Left forelimb (tissue), 1 donor: ENCODE data around the gene SMYD3.

Source experiments
- DNase-seq: peaks from one replicate; pipeline ENCODE4 v3.0.0-alpha.2; 2018; ENCODE audit warnings: low spot score

The SMYD3 gene

GRCh38 chr1:246306415-246307037 is 200.6 kb downstream of the SMYD3 start:
- DNase-seq: no peak

DNA sequence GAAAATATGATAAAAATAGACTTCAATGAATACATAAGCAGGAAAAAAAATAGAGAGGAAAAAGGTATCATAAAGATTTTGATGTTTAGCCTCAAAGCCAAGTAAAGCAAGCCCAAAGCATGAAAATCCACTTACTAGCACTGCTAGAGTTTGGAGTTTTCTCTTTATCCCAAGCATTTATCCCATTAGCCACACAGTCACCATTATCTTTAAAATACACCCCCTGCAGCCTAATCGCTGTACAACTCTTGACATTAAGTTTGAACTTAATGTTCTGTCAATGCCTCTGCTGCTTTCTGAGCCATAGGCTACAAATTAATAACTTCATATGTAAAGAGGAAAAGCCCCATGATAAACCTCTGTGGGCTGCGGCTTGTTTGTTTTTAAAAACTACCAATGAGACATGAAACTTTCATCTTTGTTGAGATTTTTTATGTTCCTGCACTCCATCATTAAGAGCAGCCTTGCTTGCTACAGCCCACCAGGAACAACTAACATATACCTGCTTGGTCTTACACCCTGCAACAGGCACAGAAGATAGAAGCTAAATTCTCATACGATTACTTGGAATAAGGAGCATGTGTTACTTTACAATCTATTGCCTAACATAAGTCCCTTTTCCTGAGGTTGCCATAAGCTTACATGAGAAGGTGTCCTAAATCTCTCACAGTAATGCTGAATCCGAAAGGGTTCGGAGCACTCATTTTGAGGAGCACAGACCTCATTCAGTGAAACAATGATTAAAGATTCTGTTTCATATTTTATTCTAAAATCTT is 202.4 kb downstream of the SMYD3 start:
- DNase-seq: no peak

- DNase-seq: no peak
Observed at GRCh38 chr1:246302711-246303317, 204.3 kb downstream of the SMYD3 start.

DNA sequence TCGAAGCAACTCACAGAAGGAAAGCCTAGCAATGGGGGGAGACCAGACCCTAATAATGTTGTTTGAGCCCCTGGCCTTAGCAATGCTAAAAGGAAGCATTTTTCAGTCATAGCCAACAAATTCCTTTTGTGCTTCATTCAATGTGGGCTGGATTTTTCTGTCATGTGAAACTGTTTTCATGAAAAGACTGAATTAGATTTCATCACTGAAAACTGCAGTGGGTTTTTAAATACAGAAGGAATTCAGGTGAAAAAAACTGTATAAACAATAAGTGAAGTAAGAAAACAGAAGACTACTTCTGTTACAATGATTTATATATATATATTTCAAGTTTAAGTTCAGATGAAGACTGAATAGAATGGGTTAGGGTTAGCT is 204.8 kb downstream of the SMYD3 start:
- no peak for DNase-seq

- DNase-seq: no peak
Observed at GRCh38 chr1:246301553-246302250, 205.4 kb downstream of the SMYD3 start.

DNA sequence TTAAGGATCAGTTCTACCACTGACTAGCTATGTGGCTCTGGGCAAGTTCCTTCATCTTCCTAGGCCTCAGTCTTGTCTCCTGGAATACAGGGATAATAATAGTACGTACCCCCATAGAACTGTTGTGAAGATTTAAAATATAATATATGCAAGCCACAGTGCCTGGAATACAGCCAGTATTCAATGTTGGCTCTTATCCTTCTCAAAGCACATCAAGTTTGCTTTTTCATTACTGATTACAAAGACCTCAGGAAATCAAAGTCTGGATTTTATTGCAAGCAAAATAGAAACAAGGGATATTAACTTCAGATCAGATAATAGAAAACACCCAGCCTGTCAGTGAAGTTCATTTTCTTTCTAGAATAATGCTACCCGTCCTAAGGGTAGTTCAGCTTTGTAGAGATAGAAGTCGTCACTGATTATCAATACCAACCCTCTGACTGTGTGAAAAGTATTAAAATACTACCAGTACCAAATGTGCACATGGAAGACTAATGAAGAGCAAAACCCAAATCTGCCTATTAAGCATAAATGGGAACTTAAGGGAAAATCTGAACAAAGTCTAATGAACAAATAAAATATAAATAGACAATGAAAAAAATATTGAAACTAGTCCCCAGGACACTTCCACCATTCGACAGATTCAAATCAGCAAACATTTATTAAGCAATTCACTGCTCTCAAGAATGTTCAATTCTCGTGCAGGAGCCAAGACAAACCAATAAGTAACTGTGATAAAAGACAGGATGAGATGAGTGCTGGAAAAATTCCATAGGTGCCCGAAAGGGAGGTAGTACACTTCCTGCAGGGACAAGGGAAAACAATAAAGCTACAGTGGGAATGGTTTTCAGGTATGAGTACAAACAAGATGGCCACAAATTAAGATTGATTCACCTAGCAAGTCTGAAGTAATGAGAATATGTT is 206.2 kb downstream of the SMYD3 start:
- DNase-seq: no peak

DNA sequence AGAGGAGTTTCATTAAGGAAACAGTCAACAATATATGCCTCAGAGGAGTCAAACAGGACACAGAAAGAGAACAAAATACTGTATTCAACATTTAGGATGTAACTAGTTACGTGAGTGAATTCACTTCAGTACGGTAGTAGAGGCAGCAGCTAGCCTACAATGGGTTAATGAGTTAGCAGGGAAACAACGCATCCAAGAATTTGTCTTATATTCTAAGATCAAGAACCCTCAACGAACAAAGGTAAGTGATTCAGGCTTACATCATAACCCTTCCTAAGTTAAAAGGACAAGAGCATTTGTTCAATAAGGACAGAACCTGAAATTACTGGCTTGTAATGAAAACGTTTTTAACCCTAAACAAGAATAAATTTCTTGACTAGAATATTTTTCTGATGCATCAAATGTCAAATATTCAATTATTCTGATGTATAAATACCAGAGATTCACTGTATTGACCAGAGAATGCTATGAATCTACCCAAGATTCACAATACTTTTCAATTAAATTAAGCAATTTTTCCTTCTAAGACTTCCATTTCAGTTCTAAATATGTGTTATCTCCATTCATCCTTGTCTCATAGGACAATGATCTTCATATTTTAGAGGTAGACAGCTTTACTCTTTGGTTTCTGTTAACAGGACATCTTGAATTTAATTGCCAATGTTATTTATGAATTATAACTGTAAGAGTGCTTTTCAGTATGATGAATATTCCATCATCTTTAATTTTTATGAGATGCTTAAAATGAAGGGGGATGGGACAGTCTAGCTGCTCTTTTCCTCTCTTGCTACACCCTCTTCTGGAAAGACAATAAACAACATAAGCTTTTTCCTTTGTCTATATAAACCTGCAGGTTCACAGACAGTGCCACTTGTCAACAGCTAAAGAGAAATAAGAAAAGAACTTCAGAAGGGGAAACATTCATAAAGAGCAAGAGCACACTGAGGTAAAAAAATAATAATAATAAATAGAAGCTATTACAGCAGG is 209.5 kb downstream of the SMYD3 start:
- no peak for DNase-seq

DNA sequence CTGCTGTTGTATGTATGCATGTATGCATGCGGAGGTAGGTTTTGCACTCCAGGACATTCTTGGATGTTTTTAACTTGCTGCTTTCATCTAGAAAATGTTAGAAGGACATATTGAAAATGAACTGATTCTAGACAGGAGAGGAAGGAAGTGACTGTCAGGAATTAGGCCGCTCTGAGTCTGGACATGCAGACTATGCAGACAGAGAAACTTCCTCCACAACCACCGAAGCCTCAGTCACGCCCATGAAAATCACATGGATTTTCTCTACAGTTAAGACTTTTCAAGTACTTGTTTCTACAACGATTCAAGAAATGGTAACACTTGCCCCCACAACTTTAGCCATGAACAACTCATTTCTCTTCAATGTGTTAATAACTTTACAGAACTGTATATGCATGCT is 211.1 kb downstream of the SMYD3 start:
- DNase-seq: no peak

DNA sequence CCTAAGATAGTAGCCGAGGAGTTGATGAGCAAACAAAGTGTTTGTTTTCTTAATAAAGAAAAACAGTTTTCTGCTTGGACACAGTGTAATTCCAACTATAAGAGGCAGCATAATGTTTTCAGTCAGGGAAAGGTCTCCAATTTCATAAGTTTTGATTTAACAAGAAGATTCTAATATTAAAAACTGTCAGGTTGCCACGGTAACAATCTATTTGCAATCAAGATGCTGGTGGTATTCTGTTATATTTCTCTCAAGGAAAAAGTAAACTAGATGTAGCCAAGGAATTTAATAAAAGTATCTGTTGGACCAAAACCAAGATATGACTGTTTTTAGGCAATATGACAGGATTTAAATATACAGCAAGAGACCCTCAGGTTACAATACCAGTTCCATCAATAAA is 211.7 kb downstream of the SMYD3 start:
- DNase-seq: no peak

- DNase-seq: no peak
Observed at GRCh38 chr1:246294263-246294662, 212.8 kb downstream of the SMYD3 start.

GRCh38 chr1:246293366-246294121 is 213.5 kb downstream of the SMYD3 start:
- no peak for DNase-seq

DNA sequence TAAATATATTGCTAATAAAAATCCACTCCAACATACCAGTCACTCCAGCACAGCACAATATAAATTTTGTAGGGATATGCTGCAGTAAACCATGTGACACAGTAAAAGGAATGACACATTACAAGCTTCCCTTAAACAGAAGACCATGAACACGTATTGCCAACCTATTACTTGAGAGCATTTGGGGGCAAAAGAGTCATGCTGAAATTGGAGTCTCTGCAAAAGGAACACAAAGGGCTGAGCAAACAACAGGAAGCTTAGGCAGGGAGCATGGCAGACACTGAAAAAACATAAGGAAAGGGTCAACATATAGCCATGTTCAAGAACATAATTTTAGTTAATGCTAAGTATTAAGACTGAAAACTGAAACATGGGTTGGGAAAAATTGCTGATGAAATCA is 214.5 kb downstream of the SMYD3 start:
- DNase-seq: no peak

GRCh38 chr1:246291127-246291526 is 216.0 kb downstream of the SMYD3 start:
- DNase-seq: no peak

DNA sequence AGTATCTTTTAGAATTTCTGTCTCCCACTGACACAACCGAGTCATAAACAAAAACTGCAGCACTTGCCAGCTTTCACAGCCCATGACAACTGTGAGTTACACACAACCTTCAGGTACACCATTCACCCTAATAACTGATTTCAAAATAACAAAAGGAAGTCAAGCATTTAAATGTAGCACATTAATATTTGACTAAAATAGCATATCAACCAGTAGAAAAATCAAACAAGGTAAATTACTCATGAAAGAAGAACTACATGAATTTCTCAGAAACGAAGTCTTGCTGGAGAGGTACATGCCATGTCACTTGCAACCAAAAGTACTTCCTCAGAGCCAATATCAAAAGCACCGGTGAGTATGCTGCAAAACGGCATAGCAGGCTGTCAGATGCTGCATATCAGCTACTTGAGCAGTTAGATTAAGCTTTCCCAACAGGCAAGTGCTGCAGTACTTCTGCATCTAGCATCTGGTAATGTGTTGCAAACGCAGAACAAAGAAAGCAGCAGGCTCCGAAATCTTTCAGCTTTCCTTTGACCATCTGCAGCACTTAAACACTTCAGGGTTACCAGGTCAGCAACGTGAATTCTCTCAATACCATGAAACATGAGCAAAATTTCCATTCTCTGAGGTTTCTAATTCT is 223.2 kb downstream of the SMYD3 start:
- no peak for DNase-seq

- no peak for DNase-seq
Observed at GRCh38 chr1:246281639-246282038, 225.4 kb downstream of the SMYD3 start.

DNA sequence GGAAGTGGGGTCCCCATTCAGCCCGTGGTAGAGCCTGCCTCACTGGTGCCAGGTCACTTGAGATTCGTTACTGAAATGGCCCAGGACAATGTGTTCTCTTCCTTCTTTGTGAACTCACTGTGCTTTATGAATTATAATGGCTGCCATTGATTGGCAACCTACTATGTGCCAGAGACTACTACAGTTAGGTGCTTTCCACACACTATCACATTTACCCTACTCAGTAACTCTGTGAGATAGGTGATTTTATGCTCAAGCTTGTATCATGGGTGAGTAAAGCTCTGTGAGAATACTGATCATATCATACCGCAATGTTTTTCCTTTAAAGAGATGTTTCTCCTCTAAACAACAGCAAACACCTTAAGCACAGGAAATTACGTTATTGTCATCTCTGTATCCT is 225.9 kb downstream of the SMYD3 start:
- no peak for DNase-seq

DNA sequence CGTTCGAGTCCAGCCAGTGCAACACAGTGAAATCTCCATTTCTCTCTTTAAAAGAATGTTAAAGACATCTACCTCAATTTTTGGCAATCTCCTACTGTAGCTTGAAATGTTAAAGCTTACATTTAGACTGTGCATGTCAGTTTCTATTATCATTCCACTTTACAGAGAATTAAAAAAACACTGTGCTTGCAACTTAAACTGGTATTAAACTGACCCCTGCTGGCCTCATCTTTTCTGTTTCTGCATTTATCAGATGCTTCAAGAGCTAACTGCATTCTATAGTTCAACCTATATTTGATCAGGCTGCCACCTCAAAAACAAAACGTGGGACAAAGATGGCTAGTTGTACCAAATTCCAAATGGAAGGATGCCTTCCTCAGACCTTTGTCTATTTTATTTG is 226.5 kb downstream of the SMYD3 start:
- DNase-seq: no peak

DNA sequence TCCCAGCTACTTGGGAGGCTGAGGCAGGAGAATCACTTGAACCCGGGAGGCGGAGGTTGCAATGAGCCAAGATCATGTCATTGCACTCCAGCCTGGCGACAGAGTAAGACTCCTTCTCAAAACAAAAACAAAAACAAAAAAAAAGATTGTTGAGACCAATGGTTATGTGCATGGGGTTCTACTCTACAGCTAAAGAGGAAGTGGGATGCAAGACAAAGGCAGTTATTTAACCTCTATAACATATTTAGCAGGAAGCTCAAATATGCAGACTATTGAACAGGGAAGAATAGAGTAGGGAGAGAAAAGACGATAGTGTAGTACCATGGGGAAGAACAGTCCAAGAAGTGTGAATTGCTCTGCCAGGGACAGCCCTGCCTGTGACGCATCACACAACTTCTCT is 227.7 kb downstream of the SMYD3 start:
- no peak for DNase-seq

- no peak for DNase-seq
Observed at GRCh38 chr1:246278371-246278770, 228.7 kb downstream of the SMYD3 start.
